ENCODE measurements around the gene FEZF2.

The FEZF2 gene

DNA sequence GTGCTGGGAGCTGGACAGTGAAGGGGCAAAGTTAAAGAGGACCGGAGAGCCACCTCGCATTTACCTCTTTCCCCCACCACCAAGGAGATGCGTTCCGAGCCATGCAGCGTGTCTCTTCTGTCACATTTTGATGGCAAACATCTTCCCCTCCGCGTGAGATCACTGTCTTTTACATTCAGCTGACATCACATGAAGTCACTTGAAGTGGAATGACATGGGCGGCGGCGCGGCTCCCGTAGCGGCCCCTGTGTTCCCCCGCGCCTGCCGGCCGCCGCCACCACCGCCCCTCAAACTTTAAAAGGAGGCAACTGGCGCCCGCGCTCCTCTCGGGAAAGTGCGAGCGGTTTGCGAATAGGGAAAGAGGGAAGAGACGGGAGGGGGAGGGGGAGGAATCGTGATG lies at the start of gene FEZF2:
Gene FEZF2 (minus strand): TSS at position 336 of the 400 bp plus-strand sequence. CDS start 682 bp downstream, outside the sequence.
- DNase-seq (ENCODE audit: low spot score): no peak

DNA sequence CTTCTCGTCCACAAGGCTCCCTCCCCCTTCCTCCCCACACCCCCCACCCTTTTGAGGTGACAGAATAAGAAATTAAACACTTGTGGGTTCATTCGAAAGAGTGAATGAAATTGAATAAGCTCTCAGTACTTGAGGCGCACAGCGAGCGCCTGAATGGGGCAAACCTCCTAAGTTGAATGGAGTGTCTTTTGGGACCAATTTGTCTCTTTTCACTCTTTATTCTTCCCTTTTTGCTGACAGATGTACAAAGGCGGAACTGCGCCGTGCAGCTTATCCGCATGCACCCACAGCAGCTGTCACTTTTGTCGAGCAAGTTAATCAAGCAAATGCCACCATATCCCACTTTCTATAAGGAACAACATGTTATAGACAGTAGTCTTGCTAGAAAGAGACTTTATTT lies 47.9 kb upstream of the FEZF2 start:
- no peak for DNase-seq (ENCODE audit: low spot score)

DNA sequence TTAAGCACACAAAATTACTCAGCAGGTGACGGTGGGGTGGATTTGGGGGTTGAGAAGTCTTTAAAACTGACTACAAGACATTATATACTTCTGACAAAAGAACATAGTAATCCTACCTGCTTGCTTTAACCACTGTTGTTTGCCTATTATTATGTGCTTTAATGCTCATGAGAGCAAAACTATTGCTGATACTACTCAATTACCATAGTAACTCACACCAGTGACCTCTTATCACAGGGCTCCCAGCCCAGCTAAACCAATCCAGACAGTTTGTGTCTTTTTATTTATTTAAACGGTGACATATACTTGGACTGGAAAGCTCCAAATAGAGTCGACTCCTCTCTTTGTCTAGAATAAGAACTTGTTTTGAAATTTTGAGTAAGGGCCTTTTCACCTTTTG lies 42.8 kb upstream of the FEZF2 start:
- DNase-seq (ENCODE audit: low spot score): no peak

DNA sequence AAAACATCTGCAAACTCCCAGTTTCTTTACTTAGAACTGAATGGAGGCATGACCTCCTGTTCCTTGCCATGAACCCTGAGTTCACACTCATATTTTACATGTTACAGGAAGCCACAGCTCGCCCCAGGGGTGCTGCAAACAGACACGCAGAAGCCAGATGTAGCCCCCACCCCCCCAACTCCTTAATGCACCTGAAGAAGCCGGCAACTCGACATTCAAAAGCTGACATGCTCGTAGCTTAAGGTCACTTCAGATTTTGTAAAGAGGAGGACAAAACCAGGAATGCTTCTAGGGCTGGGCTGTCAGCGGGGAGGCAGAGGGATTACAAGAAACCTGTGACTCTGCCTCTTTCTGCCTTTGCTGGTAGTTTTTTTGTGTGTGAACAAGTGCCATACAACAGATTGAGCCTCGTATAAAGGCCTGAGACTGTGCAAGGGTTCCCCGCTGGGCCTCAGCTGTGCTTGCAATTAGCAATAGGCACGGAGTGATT lies 42.0 kb upstream of the FEZF2 start:
- no peak for DNase-seq (ENCODE audit: low spot score)

DNA sequence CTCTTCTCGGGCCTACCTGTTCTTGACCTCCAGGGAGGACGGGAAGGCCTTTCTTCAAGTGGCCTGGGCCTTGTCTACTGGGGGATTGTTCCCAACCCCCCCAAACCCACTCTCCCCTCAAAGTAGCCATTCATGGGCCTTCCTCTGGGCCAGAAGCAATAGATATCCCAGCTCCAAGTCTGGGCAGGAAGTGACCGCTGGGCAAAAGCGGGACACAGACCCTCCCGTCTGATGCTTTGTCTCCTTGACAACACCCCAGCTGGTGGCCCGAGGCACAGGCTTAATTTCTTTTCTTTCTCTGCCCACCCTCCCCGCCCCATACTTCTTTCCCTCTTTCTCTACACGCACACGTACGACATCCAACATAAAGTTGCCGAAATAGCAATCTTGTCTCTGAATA lies 41.4 kb upstream of the FEZF2 start:
- no peak for DNase-seq (ENCODE audit: low spot score)

DNA sequence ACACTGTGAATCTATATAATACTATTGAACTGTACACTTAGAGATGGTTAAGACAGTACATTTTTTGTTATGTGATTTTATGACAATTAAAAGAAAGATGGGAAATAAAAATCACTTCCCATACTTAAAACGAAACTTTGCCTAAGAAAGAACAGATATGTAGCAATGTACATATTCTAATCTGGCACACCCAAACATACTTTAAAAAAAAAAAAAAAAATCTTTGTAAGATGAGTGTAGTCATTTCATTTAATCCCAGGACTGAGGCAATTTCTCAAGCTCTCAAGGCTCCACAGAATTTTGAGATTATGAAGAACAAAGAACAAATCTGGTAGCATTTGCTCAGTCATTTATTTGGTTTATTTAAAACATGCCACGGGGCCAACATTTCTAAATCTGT lies 40.3 kb upstream of the FEZF2 start:
- DNase-seq (ENCODE audit: low spot score): no peak

DNA sequence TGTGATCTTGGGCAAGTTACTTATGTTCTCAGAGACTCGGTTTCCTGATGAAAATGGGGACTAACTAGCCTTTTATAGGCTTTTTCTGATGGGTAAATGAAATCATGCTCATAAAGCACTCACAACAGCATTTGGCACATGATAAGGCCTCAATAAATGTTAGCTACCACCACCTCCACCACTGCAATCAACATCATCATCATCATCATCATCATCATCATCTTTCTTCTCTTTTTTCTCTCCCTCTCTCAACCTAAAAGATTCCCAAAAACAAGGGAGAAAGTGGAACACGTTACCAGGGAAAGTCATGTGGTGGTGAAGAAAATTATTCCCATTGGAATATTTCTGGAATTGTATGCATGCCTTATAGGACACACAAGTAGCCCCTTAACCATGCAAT lies 33.6 kb upstream of the FEZF2 start:
- DNase-seq (ENCODE audit: low spot score): no peak

DNA sequence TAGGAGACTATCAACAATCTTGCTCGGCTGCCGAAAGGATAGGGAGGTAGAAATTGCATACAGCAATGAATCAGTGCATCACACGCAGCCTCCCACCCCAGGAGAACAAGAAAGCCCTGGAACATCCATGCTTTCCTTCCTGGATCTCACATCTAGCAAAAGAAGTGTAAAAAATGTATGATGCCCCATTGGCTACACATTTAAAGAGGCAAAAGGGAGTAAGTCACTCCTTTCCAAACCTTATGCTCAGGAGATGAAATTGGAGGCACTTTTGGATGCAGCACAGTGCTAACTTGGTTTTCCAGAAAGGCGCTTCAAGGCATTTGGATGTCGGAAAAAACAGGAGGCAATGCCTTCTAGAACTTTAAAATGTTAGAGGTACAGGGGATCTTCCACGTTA lies 32.2 kb upstream of the FEZF2 start:
- DNase-seq (ENCODE audit: low spot score): no peak

DNA sequence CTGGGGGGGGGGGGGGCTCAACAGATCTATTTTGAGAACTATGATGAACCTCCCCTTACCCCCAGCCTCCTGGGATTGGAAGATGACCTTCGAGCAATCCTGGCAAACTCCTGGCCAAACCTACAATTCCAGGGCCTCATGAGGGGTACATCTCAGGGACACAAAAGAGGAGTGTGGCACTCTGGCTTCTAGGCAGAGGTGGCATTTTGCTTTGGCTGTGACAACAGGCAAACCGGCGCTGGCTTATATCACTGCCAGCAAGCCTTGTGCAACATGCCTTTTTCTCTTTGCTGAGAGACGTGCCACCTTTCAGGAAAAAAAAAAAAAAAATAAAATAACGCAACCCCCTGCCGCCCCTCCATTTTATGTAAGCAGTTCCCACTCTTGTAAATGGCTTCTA lies 31.8 kb upstream of the FEZF2 start:
- no peak for DNase-seq (ENCODE audit: low spot score)

DNA sequence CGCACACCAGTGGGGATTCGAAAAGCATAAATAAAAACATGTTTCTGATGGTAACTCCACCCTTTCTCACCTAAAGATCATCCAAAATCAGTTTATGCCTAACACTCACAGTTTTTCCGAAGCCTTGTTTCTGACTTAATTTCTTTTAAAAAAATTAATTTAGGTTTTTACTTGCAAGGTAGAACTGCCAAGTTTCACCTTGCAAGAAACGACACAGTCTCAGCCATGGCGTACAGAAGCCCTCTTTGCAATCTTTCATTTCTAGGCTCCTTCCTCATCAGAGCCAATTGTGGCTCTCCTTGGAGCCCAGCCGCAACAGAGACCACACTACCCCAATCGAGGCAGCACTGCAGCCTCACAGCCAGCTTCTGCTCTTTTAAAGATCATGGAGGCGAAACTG lies 31.0 kb upstream of the FEZF2 start:
- no peak for DNase-seq (ENCODE audit: low spot score)

DNA sequence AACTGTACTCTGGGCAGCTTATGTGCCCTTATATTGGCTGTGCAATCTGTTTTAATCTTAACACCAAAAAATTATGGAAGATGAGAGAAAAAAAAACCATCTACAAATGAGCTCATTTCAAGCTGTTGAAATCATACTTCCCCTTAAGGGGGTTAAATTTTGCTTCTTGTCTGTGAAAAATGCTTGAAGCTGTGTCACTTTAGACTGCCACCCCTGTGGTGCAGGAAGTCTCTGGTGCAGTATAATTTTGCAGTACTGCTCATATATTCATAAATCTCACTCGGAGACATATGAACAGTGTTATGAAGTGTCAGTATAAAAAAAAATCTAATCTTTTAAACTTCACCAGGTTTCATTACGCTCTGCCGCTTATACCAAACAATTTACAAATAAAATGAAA lies 30.4 kb upstream of the FEZF2 start:
- no peak for DNase-seq (ENCODE audit: low spot score)

DNA sequence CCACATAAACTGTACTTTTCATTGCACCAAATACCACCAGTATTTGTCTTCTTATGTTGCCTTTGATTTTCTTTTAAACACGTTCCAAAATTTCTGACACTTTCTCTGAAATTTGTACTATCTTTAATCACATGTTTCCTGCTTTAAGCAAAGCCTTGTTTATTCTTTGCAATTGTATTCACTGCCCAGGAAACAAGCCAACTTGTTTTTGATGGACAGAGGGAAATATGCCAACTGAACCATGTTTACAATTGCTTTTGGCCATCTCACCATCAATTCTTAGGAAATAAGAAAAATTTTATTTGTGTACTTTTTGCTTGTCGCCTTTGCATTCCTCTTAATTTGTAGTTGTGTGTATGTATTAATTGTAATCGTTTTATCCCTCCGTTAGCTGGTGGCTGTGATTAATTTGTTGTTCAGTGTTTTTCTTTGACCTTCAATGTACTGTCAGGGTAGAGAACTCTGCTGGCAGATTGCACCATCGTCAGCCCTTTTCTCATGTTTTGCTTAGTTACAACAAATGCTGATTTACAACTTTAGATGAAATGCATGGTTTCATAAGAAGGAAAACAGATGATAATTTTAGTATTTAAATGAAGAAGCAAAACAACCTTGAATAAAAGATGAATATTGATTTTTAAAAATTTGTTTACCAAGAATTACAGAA lies 19.4 kb upstream of the FEZF2 start:
- DNase-seq (ENCODE audit: low spot score): no peak

DNA sequence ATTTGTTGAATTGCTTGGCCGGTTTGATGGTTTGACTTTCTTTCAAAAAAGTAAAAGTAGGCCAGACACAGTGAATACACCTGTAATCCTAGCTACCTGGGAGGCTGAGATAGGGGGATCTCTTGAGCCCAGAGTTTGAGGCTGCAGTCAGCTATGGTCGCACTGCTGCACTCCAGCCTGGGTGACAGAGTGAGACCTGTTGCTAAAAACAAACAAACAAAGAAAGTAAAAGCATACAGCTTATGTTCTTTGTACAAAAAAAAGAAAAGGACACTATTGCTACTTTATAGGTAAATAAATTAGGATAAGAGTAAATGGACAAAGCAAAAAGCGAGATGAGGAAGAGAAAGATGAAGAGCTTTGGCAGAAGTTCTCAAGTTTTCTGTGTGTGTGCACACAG lies 13.9 kb upstream of the FEZF2 start:
- no peak for DNase-seq (ENCODE audit: low spot score)

DNA sequence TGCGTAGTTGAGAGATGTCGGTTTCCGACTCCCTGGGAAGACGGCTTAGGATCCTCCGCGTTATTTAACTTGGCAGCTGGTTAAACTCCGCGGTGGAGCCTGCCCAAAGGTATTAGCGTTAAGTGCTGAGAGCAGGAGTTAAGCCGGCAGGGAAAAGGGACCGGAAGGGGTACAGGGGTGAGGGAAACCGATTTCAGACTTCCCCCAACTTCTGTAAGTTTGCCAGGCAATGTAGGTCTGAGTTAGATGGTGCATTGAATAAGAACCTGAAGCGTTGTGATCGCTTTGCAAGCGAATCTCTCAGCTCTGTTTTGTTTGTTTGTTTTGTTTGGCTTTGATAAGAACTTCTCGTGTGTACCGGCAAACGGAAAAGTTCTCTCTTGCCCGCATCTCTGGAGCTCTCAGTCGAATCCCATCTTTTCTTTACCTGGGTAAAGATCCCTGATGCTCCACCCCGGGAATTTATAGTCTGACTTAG lies 6.0 kb upstream of the FEZF2 start:
- no peak for DNase-seq (ENCODE audit: low spot score)

DNA sequence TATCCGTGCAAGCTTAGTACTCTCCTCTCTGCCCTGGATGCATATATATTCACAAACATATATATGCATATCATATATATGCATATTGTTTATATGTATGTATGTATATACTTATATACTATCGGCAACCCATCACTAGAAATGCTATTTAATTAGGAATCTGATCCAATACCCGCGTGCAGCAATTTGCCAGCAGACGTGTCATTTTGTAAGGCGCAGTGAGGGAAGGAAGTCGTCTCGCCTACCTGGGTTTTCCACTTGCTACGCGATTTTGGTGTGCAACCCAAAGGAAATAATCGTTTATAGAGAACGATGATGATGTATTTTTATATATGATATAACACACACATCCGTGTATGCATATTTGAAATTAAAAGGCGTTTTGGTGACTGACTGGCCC lies 5.6 kb upstream of the FEZF2 start:
- no peak for DNase-seq (ENCODE audit: low spot score)

DNA sequence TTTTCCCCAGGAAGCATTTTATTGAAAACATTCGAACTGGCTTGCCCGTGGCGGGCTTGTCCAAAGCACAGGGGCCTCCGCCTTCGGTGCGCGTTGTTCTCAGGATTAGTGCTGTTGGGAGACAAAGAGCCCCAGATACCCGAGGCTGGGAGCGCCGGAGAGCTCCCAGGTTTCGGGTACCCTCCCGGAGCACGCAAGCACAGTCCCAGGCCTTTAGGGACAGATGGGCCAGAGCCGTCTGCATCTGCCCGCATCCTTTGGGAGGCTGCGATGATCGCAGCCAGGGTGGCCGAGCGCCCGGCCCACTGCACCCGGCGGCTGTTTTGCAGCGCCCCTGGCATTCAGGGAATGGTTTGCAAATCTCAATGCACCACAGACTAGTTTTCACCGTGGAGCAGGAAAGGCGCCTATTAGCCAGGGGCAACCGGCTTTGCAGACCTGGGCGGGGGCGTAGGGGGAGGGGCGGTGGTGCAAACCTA lies 5.0 kb upstream of the FEZF2 start:
- DNase-seq (ENCODE audit: low spot score): no peak

DNA sequence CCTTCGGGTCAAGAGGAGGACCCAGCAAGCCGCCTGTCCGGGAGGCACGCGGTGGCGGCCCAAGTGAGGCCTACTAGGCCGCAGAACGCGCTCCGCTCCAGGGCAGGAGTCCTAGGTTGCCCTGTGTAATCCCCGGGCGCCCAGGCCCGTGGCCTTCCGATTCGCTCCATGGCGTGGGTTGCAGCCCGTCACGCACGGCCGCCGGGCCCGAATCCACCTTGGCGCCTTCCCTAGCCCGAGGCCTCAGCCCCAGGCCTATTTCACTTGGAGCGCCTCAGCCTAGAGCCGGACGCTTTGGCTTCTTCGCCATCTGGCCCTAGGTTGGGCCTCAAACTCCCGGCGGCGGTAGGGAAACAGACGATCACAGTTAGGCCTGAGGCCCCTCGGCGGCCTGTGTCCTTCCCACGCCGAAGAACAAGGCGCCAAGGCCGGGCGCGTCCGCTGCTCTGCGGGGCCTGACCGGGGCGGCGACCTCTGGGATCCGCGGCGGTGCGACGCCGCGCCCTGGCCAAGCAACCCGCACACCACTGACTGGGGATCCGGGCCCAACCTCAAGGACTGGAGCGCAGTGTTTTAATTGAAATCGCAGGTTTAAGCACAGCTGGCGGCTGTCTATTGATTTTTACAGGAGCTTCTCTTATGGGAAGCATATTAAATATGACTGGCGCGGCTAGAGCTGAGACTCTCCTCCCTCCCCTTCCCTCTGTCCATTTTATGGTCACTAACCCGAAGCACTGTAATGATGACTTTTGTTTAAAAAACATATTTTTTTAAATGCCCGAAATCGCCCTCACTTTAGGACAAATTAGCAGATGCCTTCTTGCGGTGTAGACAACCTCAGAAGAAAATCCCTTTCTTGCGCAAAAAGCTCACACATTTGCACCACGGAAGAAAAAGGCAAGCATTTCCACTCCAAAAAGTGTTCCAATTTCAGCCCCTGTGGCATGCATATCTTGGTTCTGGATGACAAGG lies 3.8 kb upstream of the FEZF2 start:
- DNase-seq (ENCODE audit: low spot score): no peak

DNA sequence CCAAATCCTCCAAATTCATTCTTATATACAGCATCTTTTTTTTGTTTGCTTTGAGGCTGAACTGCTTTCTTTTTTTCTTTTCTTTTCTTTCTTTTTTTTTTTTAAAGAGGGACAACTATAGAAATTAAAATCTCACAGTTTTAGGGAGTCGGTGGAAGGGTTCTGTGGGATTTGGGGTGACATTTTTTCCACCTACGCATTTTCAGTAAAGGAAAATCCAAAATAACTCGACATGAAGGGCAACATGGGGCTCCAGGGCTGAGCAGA lies 3.0 kb upstream of the FEZF2 start:
- no peak for DNase-seq (ENCODE audit: low spot score)

DNA sequence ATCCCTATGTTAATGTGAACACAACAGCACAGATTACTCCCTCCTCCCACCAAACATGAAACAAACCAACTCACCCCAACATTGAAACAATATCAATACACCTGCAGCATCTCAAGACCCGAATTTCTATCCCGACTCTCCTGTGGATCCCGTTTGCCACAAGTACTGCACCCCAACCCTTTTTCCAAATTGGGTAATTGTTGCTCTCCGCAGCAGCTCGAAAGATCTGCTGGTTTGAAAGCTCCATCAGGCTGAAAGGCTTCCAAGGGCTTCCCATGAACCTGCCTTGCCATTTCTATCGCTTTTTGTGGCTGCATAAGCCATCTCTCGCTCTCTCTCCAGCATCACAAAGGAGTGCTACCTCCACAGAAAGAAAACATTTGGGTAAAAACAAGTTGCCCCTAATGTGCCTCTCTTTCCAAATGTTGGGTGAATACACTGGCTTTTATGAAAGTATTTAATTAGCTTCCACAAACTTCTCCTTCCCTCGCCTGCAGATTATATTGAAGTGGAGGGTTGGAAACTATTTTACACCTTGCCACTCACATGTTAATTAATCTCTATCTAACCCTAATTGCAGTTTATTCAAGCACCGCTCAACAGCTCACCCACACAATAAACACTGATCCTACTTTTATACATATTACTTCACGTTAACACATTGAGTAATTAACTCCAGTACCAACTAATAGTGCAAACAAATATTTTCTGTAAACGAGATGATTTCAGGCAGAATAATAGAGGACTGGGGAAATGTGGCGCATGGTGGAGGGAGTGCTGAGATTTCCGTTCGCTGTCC lies 2.5 kb upstream of the FEZF2 start:
- no peak for DNase-seq (ENCODE audit: low spot score)

DNA sequence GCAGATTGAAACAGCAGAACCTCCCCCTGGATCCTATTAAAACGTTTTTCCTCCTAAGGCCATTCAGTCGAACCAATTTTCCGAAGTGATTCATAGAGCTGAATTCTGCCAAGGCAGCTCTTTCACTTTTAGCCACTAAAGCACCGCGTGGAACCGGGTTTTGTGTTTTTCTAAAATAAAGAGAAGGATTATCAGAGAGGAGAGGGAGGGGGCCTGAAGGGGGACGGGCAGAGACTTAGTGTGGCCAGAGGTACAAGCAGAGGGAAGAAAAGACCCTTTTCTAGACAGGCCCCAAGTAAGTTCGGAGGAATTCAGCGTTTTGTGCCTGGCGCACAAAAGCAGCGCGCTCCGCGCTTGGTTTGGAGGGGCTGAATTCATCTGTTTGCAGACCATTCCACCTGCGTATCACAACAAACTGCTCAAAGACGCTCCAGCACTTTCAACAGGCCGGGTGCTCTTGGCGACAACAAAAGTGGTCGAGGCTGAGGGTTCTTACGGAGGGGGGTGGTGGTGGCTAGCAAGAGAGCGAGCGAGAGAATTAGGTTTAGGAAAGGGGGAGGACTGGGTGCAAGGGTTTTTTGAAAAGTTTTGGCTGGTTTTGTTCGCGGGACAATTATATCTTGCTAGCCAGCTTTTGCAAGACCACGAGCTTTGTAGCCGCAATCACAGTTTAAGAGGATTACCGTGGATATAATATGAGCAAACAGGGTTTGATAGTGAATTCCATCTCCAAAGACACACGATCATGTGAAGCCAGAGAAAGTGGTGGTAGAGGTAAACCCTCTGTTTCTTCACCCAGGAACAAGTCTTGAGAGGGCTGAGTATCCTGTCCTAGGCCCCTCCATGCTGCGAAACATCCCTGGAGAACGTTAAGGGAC lies 1.2 kb upstream of the FEZF2 start:
- no peak for DNase-seq (ENCODE audit: low spot score)

DNA sequence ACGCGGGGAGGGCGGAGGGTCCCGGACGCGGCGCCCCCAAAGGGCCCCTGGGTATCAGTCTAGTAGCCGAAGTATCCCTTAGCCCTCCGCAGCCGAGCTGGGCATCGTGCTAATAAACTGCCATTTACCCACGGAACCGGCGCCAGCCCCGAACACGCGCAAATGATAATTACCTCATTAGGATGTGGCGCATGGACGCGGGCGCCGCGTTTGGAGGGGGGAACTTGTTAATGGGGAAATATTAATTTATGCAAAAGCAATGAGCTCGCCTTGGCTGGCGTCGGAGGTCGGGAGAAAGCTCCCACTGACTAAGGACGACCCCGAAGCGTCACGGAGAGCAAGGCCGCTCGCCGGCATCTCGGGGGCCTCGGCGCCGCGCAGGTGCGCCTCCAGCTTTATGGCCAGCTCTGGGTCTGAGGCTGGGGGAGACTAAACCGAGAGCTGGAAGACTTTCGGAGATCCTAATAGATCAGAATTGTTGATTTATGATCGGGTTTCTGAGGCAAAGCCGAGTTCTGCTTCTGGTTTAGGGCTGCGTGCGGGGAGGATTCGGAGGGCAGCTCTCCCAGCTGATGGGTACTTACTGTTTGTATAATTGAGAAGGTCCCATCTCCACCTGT lies 474 bp upstream of the FEZF2 start:
- DNase-seq (ENCODE audit: low spot score): no peak
